ENCODE results near the gene ARHGAP40. TPM values are rescaled to one million over a fixed set of nuclear protein-coding genes. Genes with fewer than 3 reads are reported as not detected.

Gene ARHGAP40
- total and polyA plus RNA-seq, 2 experiments from 2014 or later = 0.21 TPM; not detected in 1

- TF ChIP-seq EZH2 (IDR thresholded peaks at IDR 0.05; ENCODE audit: low read depth, unreplicated experiment) (no peak), JUNB (IDR thresholded peaks at IDR 0.05; ENCODE audit: unreplicated experiment) (no peak), POLR2AphosphoS5 (IDR thresholded peaks at IDR 0.05; ENCODE audit: low read depth) (no peak), STAT1 (IDR thresholded peaks at IDR 0.05; ENCODE audit: unreplicated experiment) (no peak), EZH2phosphoT487 (IDR thresholded peaks at IDR 0.05; ENCODE audit: unreplicated experiment) (no peak), NANOG (IDR thresholded peaks at IDR 0.05; ENCODE audit: borderline replicate concordance) (no peak), ZNF331 (CRISPR knock-in tag; IDR thresholded peaks at IDR 0.05; ENCODE audit: low read depth) (no peak), CTCF (conservative IDR thresholded peaks at IDR 0.05; ENCODE audit: low read depth in 2 of 2) (no peak), ZNF114 (CRISPR knock-in tag; IDR thresholded peaks at IDR 0.05) (no peak), CREB1 (CRISPR knock-in tag; IDR thresholded peaks at IDR 0.05; ENCODE audit: low read depth) (no peak)
- TF ChIP-seq, protein P1, sequence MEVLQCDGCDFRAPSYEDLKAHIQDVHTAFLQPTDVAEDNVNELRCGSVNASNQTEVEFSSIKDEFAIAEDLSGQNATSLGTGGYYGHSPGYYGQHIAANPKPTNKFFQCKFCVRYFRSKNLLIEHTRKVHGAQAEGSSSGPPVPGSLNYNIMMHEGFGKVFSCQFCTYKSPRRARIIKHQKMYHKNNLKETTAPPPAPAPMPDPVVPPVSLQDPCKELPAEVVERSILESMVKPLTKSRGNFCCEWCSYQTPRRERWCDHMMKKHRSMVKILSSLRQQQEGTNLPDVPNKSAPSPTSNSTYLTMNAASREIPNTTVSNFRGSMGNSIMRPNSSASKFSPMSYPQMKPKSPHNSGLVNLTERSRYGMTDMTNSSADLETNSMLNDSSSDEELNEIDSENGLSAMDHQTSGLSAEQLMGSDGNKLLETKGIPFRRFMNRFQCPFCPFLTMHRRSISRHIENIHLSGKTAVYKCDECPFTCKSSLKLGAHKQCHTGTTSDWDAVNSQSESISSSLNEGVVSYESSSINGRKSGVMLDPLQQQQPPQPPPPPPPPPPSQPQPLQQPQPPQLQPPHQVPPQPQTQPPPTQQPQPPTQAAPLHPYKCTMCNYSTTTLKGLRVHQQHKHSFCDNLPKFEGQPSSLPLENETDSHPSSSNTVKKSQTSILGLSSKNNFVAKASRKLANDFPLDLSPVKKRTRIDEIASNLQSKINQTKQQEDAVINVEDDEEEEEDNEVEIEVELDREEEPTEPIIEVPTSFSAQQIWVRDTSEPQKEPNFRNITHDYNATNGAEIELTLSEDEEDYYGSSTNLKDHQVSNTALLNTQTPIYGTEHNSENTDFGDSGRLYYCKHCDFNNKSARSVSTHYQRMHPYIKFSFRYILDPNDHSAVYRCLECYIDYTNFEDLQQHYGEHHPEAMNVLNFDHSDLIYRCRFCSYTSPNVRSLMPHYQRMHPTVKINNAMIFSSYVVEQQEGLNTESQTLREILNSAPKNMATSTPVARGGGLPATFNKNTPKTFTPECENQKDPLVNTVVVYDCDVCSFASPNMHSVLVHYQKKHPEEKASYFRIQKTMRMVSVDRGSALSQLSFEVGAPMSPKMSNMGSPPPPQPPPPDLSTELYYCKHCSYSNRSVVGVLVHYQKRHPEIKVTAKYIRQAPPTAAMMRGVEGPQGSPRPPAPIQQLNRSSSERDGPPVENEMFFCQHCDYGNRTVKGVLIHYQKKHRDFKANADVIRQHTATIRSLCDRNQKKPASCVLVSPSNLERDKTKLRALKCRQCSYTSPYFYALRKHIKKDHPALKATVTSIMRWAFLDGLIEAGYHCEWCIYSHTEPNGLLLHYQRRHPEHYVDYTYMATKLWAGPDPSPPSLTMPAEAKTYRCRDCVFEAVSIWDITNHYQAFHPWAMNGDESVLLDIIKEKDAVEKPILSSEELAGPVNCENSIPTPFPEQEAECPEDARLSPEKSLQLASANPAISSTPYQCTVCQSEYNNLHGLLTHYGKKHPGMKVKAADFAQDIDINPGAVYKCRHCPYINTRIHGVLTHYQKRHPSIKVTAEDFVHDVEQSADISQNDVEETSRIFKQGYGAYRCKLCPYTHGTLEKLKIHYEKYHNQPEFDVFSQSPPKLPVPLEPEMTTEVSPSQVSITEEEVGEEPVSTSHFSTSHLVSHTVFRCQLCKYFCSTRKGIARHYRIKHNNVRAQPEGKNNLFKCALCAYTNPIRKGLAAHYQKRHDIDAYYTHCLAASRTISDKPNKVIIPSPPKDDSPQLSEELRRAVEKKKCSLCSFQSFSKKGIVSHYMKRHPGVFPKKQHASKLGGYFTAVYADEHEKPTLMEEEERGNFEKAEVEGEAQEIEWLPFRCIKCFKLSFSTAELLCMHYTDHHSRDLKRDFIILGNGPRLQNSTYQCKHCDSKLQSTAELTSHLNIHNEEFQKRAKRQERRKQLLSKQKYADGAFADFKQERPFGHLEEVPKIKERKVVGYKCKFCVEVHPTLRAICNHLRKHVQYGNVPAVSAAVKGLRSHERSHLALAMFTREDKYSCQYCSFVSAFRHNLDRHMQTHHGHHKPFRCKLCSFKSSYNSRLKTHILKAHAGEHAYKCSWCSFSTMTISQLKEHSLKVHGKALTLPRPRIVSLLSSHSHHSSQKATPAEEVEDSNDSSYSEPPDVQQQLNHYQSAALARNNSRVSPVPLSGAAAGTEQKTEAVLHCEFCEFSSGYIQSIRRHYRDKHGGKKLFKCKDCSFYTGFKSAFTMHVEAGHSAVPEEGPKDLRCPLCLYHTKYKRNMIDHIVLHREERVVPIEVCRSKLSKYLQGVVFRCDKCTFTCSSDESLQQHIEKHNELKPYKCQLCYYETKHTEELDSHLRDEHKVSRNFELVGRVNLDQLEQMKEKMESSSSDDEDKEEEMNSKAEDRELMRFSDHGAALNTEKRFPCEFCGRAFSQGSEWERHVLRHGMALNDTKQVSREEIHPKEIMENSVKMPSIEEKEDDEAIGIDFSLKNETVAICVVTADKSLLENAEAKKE (CRISPR knock-in tag; IDR thresholded peaks at IDR 0.05) = no peak
- TF ChIP-seq, protein P2, sequence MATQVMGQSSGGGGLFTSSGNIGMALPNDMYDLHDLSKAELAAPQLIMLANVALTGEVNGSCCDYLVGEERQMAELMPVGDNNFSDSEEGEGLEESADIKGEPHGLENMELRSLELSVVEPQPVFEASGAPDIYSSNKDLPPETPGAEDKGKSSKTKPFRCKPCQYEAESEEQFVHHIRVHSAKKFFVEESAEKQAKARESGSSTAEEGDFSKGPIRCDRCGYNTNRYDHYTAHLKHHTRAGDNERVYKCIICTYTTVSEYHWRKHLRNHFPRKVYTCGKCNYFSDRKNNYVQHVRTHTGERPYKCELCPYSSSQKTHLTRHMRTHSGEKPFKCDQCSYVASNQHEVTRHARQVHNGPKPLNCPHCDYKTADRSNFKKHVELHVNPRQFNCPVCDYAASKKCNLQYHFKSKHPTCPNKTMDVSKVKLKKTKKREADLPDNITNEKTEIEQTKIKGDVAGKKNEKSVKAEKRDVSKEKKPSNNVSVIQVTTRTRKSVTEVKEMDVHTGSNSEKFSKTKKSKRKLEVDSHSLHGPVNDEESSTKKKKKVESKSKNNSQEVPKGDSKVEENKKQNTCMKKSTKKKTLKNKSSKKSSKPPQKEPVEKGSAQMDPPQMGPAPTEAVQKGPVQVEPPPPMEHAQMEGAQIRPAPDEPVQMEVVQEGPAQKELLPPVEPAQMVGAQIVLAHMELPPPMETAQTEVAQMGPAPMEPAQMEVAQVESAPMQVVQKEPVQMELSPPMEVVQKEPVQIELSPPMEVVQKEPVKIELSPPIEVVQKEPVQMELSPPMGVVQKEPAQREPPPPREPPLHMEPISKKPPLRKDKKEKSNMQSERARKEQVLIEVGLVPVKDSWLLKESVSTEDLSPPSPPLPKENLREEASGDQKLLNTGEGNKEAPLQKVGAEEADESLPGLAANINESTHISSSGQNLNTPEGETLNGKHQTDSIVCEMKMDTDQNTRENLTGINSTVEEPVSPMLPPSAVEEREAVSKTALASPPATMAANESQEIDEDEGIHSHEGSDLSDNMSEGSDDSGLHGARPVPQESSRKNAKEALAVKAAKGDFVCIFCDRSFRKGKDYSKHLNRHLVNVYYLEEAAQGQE (IDR thresholded peaks at IDR 0.05; ENCODE audit: unreplicated experiment) = no peak
- no peaks in the 10 kb centered on the region for H4K20me1 ChIP-seq (replicated peaks; ENCODE audit: insufficient read depth)
- Mint-ChIP-seq H3K27me3 (ENCODE audit: insufficient read depth, low read depth, poor library complexity) (peaks cover 14% of the 10 kb centered on the region), H3K4me3 (no peak overlapping the region), H3K27ac (no peak overlapping the region), H3K36me3 (ENCODE audit: low read depth) (no peaks in the 10 kb centered on the region), H3K9me3 (no peaks in the 10 kb centered on the region; the same call in 2 of the 3 replicates), H3K4me1 (peaks cover 19% of the 10 kb centered on the region)
- DNase-seq (ENCODE audit: low spot score) (no peak), ATAC-seq (no peak)
- no peaks in the 10 kb centered on the region for H3K36me3 ChIP-seq (ENCODE audit: insufficient read depth)
- no peak overlapping the region for H3K27ac ChIP-seq (ENCODE audit: low read depth)
- H3K4me3 ChIP-seq = no peak overlapping the region
- H3K79me2 ChIP-seq (replicated peaks; ENCODE audit: insufficient read depth) = no peaks in the 10 kb centered on the region
- H2AFZ ChIP-seq = no peak overlapping the region
- no peak overlapping the region for H3K4me2 ChIP-seq
- no peaks in the 10 kb centered on the region; the same call in 1 of the 2 replicates for H3K27me3 ChIP-seq (ENCODE audit: insufficient read depth)
- no peaks in the 10 kb centered on the region for H3F3A ChIP-seq (replicated peaks; ENCODE audit: low read depth)
- H3K9me2 ChIP-seq (ENCODE audit: insufficient read depth) = 0 out of 2 replicates have a peak, but pooled peaks cover under 1% of the 10 kb centered on the region
- H3K4me1 ChIP-seq (ENCODE audit: insufficient read depth) = peaks cover 7% of the 10 kb centered on the region; the same call in 1 of the 2 replicates
Measured at GRCh38 chr20:38630727-38631126, 29.1 kb downstream of the ARHGAP40 start.
